ENCODE measurements around the gene DHRS2. TPM values are rescaled to one million over a fixed set of nuclear protein-coding genes. Genes with fewer than 3 reads are reported as not detected.

Gene DHRS2
- total and polyA plus RNA-seq, 2 of the 13 experiments (the other 11 are each of a cell fraction or from before 2014, with no cell fraction given) = 1,621 to 3,021 TPM

DNA sequence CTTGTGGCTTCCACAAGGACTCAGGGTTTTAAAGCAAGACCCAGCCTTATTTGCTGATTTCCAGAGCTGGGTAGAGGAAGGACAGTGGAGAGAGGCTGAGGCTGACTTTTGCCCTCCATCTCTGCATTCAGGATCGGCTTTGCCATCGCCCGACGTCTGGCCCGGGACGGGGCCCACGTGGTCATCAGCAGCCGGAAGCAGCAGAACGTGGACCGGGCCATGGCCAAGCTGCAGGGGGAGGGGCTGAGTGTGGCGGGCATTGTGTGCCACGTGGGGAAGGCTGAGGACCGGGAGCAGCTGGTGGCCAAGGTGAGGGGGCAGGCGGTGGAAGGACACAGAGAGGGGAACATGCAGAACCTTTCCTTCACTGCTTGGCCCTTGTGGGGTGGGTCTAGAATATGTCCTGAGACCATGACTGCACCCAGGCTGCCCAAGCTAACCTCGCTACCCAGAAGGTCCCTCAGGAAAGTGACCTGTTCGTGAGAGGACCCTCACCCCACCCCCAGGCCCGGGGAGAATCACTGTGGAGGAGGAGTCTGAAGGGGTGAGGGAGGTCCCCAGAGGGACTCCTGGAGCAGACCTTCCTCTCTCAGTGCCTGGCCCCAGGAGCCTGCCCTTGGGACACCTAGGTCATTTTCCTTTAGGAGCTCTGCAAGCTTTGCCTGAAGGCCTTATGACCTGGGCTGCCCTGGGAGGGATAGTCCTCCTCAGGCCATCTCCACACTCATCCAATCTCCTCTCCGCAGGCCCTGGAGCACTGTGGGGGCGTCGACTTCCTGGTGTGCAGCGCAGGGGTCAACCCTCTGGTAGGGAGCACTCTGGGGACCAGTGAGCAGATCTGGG lies 3.1 kb downstream of the DHRS2 start (continued):
- TF ChIP-seq, protein P1, sequence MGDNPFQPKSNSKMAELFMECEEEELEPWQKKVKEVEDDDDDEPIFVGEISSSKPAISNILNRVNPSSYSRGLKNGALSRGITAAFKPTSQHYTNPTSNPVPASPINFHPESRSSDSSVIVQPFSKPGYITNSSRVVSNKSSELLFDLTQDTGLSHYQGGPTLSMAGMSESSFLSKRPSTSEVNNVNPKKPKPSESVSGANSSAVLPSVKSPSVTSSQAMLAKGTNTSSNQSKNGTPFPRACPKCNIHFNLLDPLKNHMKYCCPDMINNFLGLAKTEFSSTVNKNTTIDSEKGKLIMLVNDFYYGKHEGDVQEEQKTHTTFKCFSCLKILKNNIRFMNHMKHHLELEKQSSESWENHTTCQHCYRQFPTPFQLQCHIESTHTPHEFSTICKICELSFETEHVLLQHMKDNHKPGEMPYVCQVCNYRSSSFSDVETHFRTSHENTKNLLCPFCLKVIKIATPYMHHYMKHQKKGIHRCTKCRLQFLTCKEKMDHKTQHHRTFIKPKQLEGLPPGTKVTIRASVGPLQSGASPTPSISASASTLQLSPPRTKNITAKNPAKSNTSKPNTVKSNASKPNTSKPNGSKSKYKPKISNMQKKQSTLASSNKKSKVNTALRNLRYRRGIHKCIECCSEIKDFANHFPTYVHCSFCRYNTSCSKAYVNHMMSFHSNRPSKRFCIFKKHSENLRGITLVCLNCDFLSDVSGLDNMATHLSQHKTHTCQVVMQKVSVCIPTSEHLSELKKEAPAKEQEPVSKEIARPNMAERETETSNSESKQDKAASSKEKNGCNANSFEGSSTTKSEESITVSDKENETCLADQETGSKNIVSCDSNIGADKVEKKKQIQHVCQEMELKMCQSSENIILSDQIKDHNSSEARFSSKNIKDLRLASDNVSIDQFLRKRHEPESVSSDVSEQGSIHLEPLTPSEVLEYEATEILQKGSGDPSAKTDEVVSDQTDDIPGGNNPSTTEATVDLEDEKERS (CRISPR knock-in tag; IDR thresholded peaks at IDR 0.05) = peak; percentile 98
- TF ChIP-seq HNRNPUL1 (IDR thresholded peaks at IDR 0.05; ENCODE audit: low read depth, low read length) = peak; percentile 86
- peak; percentile 75 for TF ChIP-seq ATAD3A (CRISPR knock-in tag; IDR thresholded peaks at IDR 0.05)
- no peak for TF ChIP-seq ZFP37 (CRISPR knock-in tag; IDR thresholded peaks at IDR 0.05; ENCODE audit: borderline replicate concordance)
- no peak for TF ChIP-seq TP53 (CRISPR knock-in tag; conservative IDR thresholded peaks at IDR 0.05)
- no peak for TF ChIP-seq ZNF224 (CRISPR knock-in tag; IDR thresholded peaks at IDR 0.05)
- no peak for TF ChIP-seq ZNF253 (CRISPR knock-in tag; IDR thresholded peaks at IDR 0.05; ENCODE audit: borderline replicate concordance)
- no peak for TF ChIP-seq ISX (CRISPR knock-in tag; conservative IDR thresholded peaks at IDR 0.05)
- TF ChIP-seq ZNF446 (CRISPR knock-in tag; IDR thresholded peaks at IDR 0.05) = no peak
- no peak; the same call in 1 of the 2 replicates for TF ChIP-seq SMC3 (IDR thresholded peaks at IDR 0.05; ENCODE audit: low read length)
- peak; percentile 98; the same call in 1 of the 2 replicates for TF ChIP-seq ZNF547 (CRISPR knock-in tag; IDR thresholded peaks at IDR 0.05)
- no peak for TF ChIP-seq ZEB1 (IDR thresholded peaks at IDR 0.05; ENCODE audit: insufficient replicate concordance, low read depth)
- no peak for TF ChIP-seq MYC (CRISPR knock-in tag; IDR thresholded peaks at IDR 0.05; ENCODE audit: borderline replicate concordance)
- no peak for TF ChIP-seq NAIF1 (CRISPR knock-in tag; IDR thresholded peaks at IDR 0.05; ENCODE audit: borderline replicate concordance)
- TF ChIP-seq KLF11 (CRISPR knock-in tag; IDR thresholded peaks at IDR 0.05) = no peak
- TF ChIP-seq ZNF34 (CRISPR knock-in tag; IDR thresholded peaks at IDR 0.05; ENCODE audit: borderline replicate concordance) = peak; percentile 97
- TF ChIP-seq SRY (CRISPR knock-in tag; IDR thresholded peaks at IDR 0.05) = no peak
- TF ChIP-seq SMAD3 (CRISPR knock-in tag; IDR thresholded peaks at IDR 0.05) = peak; percentile 89
- TF ChIP-seq YEATS4 (CRISPR knock-in tag; IDR thresholded peaks at IDR 0.05; ENCODE audit: borderline replicate concordance) = no peak
- TF ChIP-seq ZNF816 (CRISPR knock-in tag; IDR thresholded peaks at IDR 0.05; ENCODE audit: borderline replicate concordance) = no peak
- TF ChIP-seq ARID2 (CRISPR knock-in tag; IDR thresholded peaks at IDR 0.05; ENCODE audit: borderline replicate concordance) = no peak; the same call in 1 of the 2 replicates
- TF ChIP-seq TEAD2 (CRISPR knock-in tag; IDR thresholded peaks at IDR 0.05) = no peak
- TF ChIP-seq MED13 (CRISPR knock-in tag; IDR thresholded peaks at IDR 0.05) = no peak
- no peak for TF ChIP-seq MBD4 (IDR thresholded peaks at IDR 0.05; ENCODE audit: borderline replicate concordance, low read length)
- no peak; the same call in 1 of the 2 replicates for TF ChIP-seq ZNF354B (CRISPR knock-in tag; IDR thresholded peaks at IDR 0.05)
- TF ChIP-seq, protein P2, sequence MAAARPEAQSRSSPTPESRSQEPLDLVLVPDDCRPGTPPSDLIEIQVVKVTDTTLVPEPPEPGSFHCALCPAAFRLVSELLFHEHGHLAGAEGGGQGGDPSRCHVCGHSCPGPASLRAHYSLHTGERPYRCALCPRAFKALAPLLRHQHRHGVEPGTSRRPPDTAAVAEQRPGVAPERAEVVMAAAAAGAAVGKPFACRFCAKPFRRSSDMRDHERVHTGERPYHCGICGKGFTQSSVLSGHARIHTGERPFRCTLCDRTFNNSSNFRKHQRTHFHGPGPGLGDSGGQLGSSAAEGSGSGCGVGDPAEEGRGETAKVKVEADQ (CRISPR knock-in tag; IDR thresholded peaks at IDR 0.05; ENCODE audit: borderline replicate concordance) = peak; percentile 100
- peak; percentile 56 for TF ChIP-seq NFYB (CRISPR knock-in tag; IDR thresholded peaks at IDR 0.05)
- TF ChIP-seq PCBP2 (optimal IDR thresholded peaks at IDR 0.05; ENCODE audit: low read depth, low read length, poor library complexity, severe bottlenecking) = peak; percentile 70
- no peak for TF ChIP-seq CCDC6 (CRISPR knock-in tag; IDR thresholded peaks at IDR 0.05)

All from HepG2 (cell line).